PFSK-1 (cell line): ENCODE data around the gene IQCE.

Experiments
- POLR2AphosphoS5 ChIP-seq: IDR thresholded peaks from 2 replicates; pipeline ENCODE4 v1.6.1; 2012; ENCODE audit warnings: low read depth, mild to moderate bottlenecking, control low read depth, low read length, moderate library complexity
- REST ChIP-seq, 2 experiments: IDR thresholded peaks; 2 replicates each; pipeline versions ENCODE4 v1.6.1 to v1.8.0; 2011 to 2012; ENCODE audit warnings: low read depth in 2 of 2, low read length in 2 of 2, control low read depth in 1 of 2, inconsistent platforms in 1 of 2, mild to moderate bottlenecking in 1 of 2, moderate library complexity in 1 of 2; ENCODE audit not compliant: insufficient read depth in 1 of 2
- SIN3A ChIP-seq: IDR thresholded peaks from 2 replicates; pipeline ENCODE4 v1.6.1; 2012; ENCODE audit warnings: mild to moderate bottlenecking, low read length, moderate library complexity, borderline replicate concordance; ENCODE audit not compliant: insufficient read depth
- TAF1 ChIP-seq: IDR thresholded peaks from 2 replicates; pipeline ENCODE4 v1.6.1; 2012; ENCODE audit warnings: low read length, control low read depth, borderline replicate concordance; ENCODE audit not compliant: insufficient read depth

DNA sequence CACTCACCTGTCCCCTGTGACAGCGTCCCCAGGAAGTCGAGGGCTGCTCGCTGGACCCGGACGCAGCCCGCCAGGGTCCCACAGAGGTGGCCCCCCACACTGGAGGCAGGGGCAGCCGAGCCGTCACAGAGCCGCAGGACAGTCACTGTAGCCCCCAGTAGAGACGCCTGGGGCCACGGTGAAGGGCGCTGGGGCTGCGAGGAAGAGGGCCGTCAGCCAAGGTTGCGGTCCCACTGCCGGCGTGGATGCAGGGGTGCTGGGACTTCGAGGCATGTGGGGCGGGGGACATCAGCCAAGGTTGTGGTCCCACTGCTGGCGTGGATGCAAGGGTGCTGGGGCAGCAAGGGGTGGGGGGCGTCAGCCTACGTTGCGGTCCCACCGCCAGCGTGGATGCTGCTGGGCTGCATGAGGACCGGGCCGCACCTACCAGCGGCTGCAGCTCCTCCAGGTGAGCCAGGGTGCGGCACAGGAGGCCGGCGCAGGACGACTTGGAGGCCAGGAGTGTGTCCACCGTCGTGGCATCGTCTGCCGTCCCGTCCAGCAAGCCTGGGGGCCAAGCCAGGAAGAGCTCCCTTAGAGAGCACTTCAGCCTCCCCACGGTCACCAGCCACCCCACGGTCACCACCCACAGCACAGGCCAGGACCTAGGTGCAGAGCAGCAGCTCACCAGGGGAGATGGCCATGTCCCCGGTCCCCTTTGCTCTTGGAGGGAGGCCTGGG lies 17.3 kb upstream of the IQCE start:
- no peak for TF ChIP-seq SIN3A
- no peak for TF ChIP-seq REST (IDR thresholded peaks at IDR 0.05; ENCODE audit: insufficient read depth in 1 of 2, low read depth in 2 of 2, low read length in 2 of 2)
- no peak for TF ChIP-seq POLR2AphosphoS5
- no peak for TF ChIP-seq TAF1
